ENCODE measurements around the gene FAT1.

Gene FAT1

DNA sequence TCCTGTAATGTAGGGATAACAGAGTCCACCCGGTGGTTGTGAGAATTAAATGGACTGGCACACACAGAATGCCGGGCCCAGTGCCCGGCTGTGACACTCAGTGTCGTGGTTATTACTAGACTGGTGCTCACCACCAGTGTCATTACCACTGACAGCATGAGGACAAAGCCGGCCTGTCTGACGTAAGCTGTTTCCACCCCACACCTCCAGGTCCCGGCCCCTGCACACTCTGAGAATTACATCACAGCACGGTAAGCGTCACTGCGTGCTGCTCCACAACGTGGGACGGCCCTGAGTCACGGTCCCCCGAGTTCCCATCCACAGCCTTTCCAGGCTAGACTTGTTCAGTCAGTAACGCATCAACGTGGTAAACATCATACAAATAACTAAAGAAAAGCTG is 22.9 kb downstream of the FAT1 start:
- H3K36me3 ChIP-seq (ENCODE audit: control insufficient read depth, insufficient read depth, low read length) = no peaks in the 10 kb centered on the region
- H3K9ac ChIP-seq = no peak overlapping the region
- H3K4me3 ChIP-seq (ENCODE audit: low read depth, low read length) = no peak overlapping the region
- H3K27ac ChIP-seq = no peak overlapping the region
- TF ChIP-seq, protein P1, sequence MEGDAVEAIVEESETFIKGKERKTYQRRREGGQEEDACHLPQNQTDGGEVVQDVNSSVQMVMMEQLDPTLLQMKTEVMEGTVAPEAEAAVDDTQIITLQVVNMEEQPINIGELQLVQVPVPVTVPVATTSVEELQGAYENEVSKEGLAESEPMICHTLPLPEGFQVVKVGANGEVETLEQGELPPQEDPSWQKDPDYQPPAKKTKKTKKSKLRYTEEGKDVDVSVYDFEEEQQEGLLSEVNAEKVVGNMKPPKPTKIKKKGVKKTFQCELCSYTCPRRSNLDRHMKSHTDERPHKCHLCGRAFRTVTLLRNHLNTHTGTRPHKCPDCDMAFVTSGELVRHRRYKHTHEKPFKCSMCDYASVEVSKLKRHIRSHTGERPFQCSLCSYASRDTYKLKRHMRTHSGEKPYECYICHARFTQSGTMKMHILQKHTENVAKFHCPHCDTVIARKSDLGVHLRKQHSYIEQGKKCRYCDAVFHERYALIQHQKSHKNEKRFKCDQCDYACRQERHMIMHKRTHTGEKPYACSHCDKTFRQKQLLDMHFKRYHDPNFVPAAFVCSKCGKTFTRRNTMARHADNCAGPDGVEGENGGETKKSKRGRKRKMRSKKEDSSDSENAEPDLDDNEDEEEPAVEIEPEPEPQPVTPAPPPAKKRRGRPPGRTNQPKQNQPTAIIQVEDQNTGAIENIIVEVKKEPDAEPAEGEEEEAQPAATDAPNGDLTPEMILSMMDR (IDR thresholded peaks at IDR 0.05) = no peak
- no peaks in the 10 kb centered on the region for H3K27me3 ChIP-seq (ENCODE audit: control insufficient read depth, insufficient read depth, low read length)
- no peaks in the 10 kb centered on the region for H3K79me2 ChIP-seq
- no peak overlapping the region for H2AFZ ChIP-seq
- no peaks in the 10 kb centered on the region for H3K4me1 ChIP-seq
- no peaks in the 10 kb centered on the region for H3K9me3 ChIP-seq (ENCODE audit: control insufficient read depth, low read length)
- H3K4me2 ChIP-seq (ENCODE audit: low read length) = no peak overlapping the region

DNA sequence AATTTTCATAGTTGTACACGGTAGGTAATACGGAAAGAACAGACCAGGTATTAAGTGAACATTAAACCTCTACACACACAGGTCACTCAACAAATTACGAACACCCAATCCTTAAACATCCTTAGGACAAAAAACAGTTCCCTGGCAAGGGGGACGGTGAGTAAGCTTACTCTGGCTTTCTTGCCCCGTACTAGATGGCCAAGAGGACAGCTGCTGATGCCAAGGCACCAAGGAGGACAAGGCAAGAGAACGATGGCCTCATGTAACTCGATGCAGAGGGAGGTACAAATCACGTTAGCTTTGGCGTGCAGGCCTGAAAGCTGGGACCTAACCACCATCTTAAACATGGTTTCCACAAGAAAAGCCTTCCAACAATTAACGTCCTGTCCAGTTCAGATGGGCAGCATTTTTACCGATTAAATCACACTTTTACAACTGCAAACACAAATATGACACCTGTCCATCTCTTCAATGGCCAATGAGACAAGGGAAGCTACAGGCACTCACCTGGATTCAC is 23.7 kb downstream of the FAT1 start:
- TF ChIP-seq, protein P1 (IDR thresholded peaks at IDR 0.05) = no peak
- Histone ChIP-seq H3K9ac (no peak overlapping the region), H3K9me3 (ENCODE audit: control insufficient read depth, low read length) (no peaks in the 10 kb centered on the region), H3K79me2 (no peaks in the 10 kb centered on the region), H3K27me3 (ENCODE audit: control insufficient read depth, insufficient read depth, low read length) (no peaks in the 10 kb centered on the region), H3K36me3 (ENCODE audit: control insufficient read depth, insufficient read depth, low read length) (no peaks in the 10 kb centered on the region), H3K4me1 (no peaks in the 10 kb centered on the region), H3K27ac (no peak overlapping the region), H2AFZ (no peak overlapping the region), H3K4me2 (ENCODE audit: low read length) (no peak overlapping the region), H3K4me3 (ENCODE audit: low read depth, low read length) (no peak overlapping the region)

DNA sequence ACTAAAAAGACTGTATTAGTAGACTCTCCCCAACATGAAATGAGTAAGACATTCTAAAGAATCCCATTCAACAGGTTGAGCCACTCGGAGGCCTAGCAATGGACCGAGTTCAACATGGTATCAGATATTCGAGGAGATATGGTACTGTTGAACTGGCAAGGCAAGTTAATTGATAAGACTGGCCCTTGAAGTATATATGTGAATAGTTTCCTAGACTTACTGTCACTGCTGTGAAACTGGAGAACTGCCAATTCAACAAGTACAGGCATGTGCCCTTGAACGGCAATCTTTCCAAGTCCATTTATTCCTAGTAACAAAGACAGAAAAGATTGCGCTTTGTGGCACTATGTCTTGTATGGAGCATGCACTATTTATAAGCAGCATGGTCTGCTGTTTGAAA is 24.4 kb downstream of the FAT1 start:
- no peak overlapping the region for H2AFZ ChIP-seq
- H3K9me3 ChIP-seq (ENCODE audit: control insufficient read depth, low read length) = no peaks in the 10 kb centered on the region
- H3K9ac ChIP-seq = no peak overlapping the region
- no peaks in the 10 kb centered on the region for H3K4me1 ChIP-seq
- TF ChIP-seq, protein P1 (IDR thresholded peaks at IDR 0.05) = no peak
- H3K4me2 ChIP-seq (ENCODE audit: low read length) = no peak overlapping the region
- H3K27ac ChIP-seq = no peak overlapping the region
- no peaks in the 10 kb centered on the region for H3K36me3 ChIP-seq (ENCODE audit: control insufficient read depth, insufficient read depth, low read length)
- no peaks in the 10 kb centered on the region for H3K79me2 ChIP-seq
- no peak overlapping the region for H3K4me3 ChIP-seq (ENCODE audit: low read depth, low read length)
- no peaks in the 10 kb centered on the region for H3K27me3 ChIP-seq (ENCODE audit: control insufficient read depth, insufficient read depth, low read length)

DNA sequence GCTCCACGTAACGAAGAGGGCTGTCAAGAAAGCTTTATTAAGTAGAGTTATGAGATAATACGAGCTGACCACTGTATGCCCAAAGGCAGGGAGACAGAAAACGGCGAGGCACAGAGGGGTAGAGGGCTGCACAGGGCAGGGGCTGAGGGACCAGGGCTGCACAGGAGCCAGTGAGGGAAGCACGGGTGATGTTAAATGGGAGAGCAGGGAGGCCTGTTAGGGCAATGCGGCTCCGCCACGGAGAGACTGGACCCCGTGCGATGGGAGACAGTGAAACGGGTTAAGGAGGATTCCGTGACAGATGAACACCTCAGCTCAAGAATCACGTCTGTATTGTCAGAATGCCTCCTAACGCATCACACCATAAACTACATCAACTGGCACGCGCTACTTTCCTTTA is 25.1 kb downstream of the FAT1 start:
- no peak overlapping the region for H3K4me2 ChIP-seq (ENCODE audit: low read length)
- H3K36me3 ChIP-seq (ENCODE audit: control insufficient read depth, insufficient read depth, low read length) = no peaks in the 10 kb centered on the region
- TF ChIP-seq, protein P1 (IDR thresholded peaks at IDR 0.05) = no peak
- no peak overlapping the region for H2AFZ ChIP-seq
- H3K4me3 ChIP-seq (ENCODE audit: low read depth, low read length) = no peak overlapping the region
- no peak overlapping the region for H3K27ac ChIP-seq
- H3K9me3 ChIP-seq (ENCODE audit: control insufficient read depth, low read length) = no peaks in the 10 kb centered on the region
- H3K79me2 ChIP-seq = no peaks in the 10 kb centered on the region
- H3K9ac ChIP-seq = no peak overlapping the region
- H3K27me3 ChIP-seq (ENCODE audit: control insufficient read depth, insufficient read depth, low read length) = no peaks in the 10 kb centered on the region
- H3K4me1 ChIP-seq = no peaks in the 10 kb centered on the region

DNA sequence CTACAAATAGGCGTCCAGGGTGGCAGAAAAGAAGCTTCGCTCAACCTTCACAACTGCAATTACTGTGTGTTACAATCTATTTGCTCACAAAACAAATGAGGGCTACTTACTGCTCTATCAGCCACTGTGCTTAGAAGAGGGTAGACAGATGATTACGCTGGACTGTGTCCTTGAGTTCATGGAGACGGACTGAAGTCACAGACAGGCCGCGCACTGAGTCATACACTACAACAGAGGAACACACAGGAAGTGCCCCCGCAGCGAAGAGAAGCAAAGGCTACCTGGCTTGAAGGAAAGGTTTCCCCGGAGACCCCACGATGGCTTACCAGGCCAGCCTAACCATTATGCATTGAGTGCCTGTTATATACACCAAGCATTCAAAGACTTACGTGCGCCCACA is 25.6 kb downstream of the FAT1 start:
- TF ChIP-seq, protein P1 (IDR thresholded peaks at IDR 0.05) = no peak
- H3K4me1 ChIP-seq = no peaks in the 10 kb centered on the region
- no peak overlapping the region for H2AFZ ChIP-seq
- no peak overlapping the region for H3K4me2 ChIP-seq (ENCODE audit: low read length)
- H3K36me3 ChIP-seq (ENCODE audit: control insufficient read depth, insufficient read depth, low read length) = no peaks in the 10 kb centered on the region
- H3K4me3 ChIP-seq (ENCODE audit: low read depth, low read length) = no peak overlapping the region
- no peaks in the 10 kb centered on the region for H3K9me3 ChIP-seq (ENCODE audit: control insufficient read depth, low read length)
- no peaks in the 10 kb centered on the region for H3K27me3 ChIP-seq (ENCODE audit: control insufficient read depth, insufficient read depth, low read length)
- no peak overlapping the region for H3K9ac ChIP-seq
- H3K79me2 ChIP-seq = no peaks in the 10 kb centered on the region
- H3K27ac ChIP-seq = no peak overlapping the region

All from parathyroid adenoma (tissue), 2 donors.